ENCODE measurements around the gene FDXACB1. TPM values are rescaled to one million over a fixed set of nuclear protein-coding genes. Genes with fewer than 3 reads are reported as not detected.

FDXACB1 gene
- total and polyA plus RNA-seq, 8 donors: 1.7 to 5.5 (median 4.5) TPM

DNA sequence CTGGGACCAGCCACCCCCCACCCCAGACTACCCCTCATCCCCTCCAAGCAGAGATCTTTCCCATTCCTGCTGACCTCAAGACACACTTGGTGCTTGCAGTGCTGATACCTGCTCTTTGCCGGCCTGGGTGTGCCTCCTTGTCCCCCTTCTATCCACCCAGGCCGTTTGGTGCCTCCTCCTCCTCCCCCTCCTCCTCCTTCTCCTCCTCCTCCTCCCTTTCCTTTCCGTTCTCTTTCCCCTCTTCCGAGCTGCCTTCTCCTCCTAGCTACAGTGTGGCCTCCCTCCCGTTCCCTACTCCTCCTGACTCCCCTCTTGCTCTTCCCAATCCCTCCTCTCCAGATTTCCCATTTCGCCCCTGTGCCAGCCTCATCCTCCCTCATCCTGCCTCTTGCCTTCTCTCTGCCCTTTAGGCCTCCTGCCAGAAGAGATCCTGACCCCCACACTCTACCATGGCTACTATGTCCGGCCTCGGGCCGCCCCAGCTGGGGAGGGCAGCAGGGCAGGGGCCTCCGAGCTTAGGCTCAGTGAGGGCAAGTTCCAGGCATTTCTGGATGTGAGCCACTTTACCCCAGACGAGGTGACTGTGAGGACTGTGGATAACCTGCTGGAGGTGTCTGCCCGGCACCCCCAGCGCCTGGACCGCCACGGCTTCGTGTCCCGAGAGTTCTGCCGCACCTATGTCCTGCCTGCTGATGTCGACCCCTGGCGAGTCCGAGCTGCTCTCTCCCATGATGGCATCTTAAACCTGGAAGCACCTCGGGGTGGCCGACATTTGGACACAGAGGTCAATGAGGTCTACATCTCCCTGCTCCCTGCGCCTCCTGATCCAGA, 34.3 kb upstream of the FDXACB1 start:
- ATAC-seq: peak; percentile 21
- H3K4me1 ChIP-seq: no peaks in the 10 kb centered on the region
- intact Hi-C loops (cut with DNase I): no loop called here

DNA sequence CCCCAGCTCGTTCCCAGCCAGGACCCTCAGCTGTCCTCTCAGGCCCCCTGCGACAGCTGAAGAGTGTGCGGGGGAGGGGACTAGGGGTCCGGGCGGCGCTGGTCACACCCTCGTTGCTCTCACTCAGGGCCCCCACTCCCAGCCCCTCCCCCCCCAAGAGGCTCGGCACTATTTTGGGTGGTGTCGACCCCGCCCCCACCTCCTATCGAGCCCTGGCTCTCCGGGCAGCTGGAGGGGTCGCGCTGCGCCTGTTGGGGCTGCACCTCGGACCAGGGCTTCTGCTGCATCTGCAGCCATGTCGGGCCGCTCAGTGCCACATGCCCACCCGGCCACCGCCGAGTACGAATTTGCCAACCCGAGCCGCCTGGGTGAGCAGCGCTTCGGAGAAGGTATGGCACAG, 33.6 kb upstream of the FDXACB1 start, which contains the start of gene HSPB2:
Gene HSPB2, plus strand, starts transcription at position 200 of the 400 bp plus-strand sequence. Its CDS starts 96 bp downstream, at position 296.
- Histone ChIP-seq H3K4me1 (no peaks in the 10 kb centered on the region), H3K4me3 (peak within 1 kb of the TSS; percentile 34 to 35), H3K9me3 (no peaks in the 10 kb centered on the region), H3K27me3 (peaks cover 0 to 44% of the 10 kb centered on the region in 2 donors), H3K36me3 (no peaks in the 10 kb centered on the region), H3K27ac (peak within 1 kb of the TSS; percentile 60 to 85)
- intact Hi-C loops (cut with DNase I): no loop called here
- TF ChIP-seq, protein P1, sequence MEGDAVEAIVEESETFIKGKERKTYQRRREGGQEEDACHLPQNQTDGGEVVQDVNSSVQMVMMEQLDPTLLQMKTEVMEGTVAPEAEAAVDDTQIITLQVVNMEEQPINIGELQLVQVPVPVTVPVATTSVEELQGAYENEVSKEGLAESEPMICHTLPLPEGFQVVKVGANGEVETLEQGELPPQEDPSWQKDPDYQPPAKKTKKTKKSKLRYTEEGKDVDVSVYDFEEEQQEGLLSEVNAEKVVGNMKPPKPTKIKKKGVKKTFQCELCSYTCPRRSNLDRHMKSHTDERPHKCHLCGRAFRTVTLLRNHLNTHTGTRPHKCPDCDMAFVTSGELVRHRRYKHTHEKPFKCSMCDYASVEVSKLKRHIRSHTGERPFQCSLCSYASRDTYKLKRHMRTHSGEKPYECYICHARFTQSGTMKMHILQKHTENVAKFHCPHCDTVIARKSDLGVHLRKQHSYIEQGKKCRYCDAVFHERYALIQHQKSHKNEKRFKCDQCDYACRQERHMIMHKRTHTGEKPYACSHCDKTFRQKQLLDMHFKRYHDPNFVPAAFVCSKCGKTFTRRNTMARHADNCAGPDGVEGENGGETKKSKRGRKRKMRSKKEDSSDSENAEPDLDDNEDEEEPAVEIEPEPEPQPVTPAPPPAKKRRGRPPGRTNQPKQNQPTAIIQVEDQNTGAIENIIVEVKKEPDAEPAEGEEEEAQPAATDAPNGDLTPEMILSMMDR (IDR thresholded peaks at IDR 0.05): no peak
- ATAC-seq (peak; percentile 8), DNase-seq (peak in 2 of 4 donors; percentile 33 to 72)

More for the DNA sequence above, 34.3 kb upstream of the FDXACB1 start:
- TF ChIP-seq, protein P1 (IDR thresholded peaks at IDR 0.05): no peak
- H3K36me3 ChIP-seq: no peaks in the 10 kb centered on the region
- peaks cover 0 to 44% of the 10 kb centered on the region in 2 donors for H3K27me3 ChIP-seq
- no peaks in the 10 kb centered on the region for H3K9me3 ChIP-seq
- peak overlapping the region; percentile 60 to 85 for H3K27ac ChIP-seq
- peak in 1 of 4 donors; percentile 38 for DNase-seq
- H3K4me3 ChIP-seq: peak overlapping the region; percentile 23 to 35

DNA sequence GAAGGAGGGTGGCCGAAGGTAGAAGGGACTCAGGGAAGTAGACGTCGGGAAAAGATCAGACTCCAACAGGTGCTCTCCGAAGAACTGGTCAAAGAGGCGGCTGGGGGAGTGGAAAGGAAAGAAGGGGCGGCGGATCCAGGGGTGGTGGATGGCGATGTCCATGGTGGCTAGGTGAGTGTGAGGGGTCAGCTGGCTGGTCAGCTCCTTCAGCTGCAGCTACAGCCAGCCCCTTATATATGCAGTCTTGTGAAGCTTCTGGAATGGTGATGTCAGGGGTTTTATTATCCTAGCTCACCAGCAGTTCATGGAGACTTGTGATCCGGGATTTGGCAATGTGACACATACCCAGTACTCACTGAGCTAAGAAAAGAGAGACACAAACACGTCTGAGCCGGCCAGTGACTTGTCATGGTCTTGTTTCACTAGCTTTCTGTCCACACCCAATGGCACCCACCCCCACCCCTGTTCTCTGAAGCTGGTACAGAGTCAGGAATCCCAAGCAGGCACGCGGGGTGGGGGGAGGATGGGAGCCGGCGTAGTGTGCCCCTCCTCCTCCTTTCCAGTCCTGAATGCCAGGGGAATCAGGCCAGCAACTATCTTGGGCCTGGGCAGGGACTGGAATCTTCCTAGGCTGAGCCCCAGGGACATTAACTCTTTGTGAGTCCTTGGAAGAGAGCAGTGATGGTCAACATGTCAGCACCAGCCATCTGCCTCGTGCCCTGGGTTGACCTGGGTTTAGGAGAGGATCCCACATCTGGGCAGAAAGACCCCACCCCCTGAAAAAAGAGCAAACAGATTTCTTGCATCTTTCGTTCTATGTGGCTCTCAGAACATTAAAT, 32.8 kb upstream of the FDXACB1 start, which contains the start of gene CRYAB:
Gene CRYAB, minus strand, starts transcription at position 208 of the 839 bp plus-strand sequence. Its CDS starts 46 bp downstream, at position 162.
- no peaks in the 10 kb centered on the region for H3K4me1 ChIP-seq
- peak within 1 kb of the TSS; percentile 60 to 85 for H3K27ac ChIP-seq
- H3K9me3 ChIP-seq: no peaks in the 10 kb centered on the region
- peak within 1 kb of the TSS; percentile 34 to 35 for H3K4me3 ChIP-seq
- TF ChIP-seq, protein P1 (IDR thresholded peaks at IDR 0.05): no peak
- ATAC-seq: peak; percentile 82
- DNase-seq: peak in 2 of 4 donors; percentile 69 to 82
- peaks cover 0 to 44% of the 10 kb centered on the region in 2 donors for H3K27me3 ChIP-seq
- no peaks in the 10 kb centered on the region for H3K36me3 ChIP-seq
- intact Hi-C loops (cut with DNase I): no loop called here

DNA sequence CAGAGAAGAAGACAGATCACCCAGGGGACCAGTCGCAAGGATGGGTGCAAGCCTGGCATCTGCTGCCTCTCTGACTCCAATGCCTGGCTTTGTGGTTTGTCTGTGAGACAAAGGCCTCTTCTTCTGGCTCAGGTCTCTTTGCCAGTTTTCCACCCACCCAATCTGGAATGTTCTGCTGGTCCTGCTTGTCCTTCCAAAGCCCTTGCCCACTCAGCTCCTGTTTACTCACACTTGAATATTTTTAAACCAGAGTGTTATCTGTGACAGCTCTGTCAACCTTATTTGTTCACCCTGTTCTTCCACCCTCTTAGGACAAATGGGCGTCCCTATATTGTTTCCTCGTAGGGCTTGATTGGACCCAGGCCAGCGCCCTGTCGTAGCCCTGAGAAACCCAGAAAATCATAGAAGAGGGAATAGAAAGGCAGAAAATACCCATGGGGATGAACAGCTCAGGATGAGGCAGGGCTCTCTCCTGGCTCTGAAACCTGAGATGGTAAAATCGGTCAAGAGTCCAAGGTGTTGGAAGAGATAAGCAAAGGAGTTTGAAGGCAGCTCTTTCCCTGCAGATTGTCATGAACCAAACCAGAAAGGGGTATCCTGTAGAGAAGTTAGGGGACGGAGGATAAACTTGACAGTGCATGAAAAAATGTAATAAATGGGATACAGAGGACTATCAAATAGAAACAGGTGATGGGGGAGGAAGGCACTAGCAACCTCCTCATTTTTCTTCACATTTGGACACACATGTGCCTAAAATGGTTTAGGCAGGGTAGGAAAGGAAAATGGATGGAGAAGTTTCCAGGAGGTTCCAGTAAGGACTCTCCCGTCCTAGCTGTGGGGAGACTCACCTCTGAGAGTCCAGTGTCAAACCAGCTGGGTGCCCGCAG, 32.0 kb upstream of the FDXACB1 start:
- no peaks in the 10 kb centered on the region for H3K9me3 ChIP-seq
- peak overlapping the region in 1 of 2 donors; percentile 35 for H3K4me3 ChIP-seq
- intact Hi-C loops (cut with DNase I): no loop called here
- H3K4me1 ChIP-seq: no peaks in the 10 kb centered on the region
- peak overlapping the region; percentile 48 to 85 for H3K27ac ChIP-seq
- TF ChIP-seq, protein P1 (IDR thresholded peaks at IDR 0.05): no peak
- no peaks in the 10 kb centered on the region for H3K36me3 ChIP-seq
- H3K27me3 ChIP-seq: peaks cover 0 to 44% of the 10 kb centered on the region in 2 donors
- DNase-seq (no peak), ATAC-seq (peak; percentile 6)
